ENCODE measurements around the gene CYTH2.
A peak's percentile ranks its signal among the peaks of the same experiment; 100 is the strongest.
"Not testable (repeated sequence)": the region's sequence is repeated elsewhere in the genome, so short reads cannot be mapped to it uniquely, and the experiment has no call there.

The CYTH2 gene

DNA sequence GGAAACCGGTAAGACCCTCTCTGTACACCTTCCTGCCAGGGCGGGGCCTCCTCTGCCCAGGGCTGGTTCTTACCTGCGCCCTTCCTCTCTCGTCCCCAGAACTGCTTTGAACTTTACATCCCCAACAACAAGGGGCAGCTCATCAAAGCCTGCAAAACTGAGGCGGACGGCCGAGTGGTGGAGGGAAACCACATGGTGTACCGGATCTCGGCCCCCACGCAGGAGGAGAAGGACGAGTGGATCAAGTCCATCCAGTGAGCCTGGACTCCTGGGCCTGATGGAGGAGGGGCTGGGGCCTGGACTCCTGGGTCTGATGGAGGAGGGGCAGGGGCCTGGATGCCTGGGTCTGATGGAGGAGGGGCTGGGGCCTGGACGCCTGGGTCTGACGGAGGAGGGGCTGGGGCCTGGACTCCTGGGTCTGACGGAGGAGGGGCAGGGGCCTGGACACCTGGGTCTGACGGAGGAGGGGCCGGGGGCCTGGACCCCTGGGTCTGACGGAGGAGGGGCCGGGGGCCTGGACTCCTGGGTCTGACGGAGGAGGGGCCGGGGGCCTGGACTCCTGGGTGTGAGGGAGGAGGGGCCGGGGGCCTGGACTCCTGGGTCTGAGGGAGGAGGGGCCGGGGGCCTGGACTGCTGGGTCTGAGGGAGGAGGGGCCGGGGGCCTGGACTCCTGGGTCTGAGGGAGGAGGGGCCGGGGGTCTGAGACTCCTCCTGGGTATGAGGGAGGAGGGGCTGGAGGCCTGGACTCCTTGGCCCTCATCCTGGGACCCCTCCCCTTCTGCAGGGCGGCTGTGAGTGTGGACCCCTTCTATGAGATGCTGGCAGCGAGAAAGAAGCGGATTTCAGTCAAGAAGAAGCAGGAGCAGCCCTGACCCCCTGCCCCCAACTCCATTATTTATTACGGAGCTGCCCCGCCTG lies 9.4 kb downstream of the CYTH2 start:
- no peak for DNase-seq

DNA sequence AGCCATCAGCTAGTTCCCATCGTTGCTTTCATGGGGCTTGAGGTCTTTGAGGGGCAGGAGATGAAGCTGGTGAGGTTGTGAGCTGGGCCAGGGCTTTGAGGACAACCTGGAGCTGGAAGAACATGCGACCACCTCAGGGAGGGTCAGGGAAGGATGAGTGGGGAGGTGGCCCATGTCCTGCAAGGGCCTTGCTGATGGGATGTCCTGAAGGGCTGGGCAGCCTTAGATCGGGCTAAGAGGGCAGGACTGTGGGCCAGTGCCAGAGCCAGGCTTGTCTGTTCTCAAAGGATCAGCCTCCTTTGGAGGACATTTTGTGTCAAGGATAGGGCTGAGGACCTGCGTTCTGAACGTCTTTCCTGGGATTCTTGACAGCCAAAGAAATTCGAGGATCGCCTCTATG lies 10.5 kb downstream of the CYTH2 start:
- DNase-seq, result no peak

DNA sequence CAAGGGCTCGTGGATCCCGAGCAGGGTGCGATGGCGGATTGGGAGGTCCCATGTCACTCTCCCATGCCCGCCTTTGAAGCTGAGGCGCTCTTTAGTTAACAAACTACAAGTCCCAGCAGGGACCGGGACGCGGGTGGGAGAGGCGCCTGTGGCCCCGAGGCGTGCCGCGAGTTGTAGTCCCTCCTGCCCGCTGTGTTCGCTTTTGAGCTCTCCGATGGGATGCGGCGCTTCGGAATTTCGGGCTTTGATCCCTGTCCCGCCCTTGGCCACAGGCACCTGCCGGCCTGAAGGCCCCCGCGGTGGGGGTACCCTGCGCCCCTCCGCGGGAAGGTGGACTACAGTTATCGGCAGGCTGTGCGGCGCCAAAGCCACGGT lies 11.0 kb downstream of the CYTH2 start:
- no peak for DNase-seq

DNA sequence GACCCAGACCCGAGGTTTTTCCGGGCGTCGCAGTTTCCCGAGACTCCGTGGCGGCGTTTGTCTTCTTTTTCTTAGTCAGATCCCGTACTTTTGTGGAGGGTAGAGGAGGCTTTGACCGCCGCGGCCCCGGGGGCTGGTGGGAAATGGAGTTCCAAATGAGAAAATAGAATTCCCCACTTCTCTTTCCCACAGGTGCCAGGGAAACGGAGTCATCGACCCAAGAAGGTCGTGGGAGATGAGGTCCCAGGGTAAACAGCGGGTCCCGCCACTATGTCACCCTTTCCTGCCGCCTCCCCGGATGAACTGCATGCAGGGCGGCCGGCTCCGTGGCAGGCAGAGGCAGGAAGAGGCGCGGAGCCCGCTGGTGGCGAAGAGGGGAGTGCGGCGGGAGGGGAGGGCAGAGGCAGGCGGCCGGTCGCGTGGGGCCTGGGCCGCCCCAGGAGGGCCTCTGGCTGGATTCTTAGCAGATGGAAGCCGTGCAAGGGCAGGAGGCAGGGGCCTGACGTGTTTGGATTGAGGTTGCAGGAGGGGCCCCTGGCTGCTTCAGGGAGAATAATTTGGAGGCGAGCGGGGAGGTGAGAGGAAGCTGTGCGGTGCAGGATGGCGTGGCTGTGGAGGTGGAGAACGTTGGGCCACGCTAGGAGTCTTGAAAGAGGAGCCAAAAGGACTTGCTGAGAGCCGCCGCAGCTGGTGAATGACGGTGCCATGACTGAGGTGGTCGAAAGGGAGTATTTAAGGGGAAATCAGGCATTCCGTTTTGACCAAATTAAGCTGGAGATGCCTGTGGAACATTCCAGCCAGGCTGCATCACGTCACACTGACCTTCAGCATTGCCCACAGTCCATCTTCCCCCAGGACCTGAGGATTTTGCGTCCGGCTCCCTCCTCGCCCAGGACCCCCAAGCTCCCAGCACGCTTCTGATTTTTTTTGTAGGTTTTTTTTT lies 11.7 kb downstream of the CYTH2 start:
- no peak for DNase-seq

DNA sequence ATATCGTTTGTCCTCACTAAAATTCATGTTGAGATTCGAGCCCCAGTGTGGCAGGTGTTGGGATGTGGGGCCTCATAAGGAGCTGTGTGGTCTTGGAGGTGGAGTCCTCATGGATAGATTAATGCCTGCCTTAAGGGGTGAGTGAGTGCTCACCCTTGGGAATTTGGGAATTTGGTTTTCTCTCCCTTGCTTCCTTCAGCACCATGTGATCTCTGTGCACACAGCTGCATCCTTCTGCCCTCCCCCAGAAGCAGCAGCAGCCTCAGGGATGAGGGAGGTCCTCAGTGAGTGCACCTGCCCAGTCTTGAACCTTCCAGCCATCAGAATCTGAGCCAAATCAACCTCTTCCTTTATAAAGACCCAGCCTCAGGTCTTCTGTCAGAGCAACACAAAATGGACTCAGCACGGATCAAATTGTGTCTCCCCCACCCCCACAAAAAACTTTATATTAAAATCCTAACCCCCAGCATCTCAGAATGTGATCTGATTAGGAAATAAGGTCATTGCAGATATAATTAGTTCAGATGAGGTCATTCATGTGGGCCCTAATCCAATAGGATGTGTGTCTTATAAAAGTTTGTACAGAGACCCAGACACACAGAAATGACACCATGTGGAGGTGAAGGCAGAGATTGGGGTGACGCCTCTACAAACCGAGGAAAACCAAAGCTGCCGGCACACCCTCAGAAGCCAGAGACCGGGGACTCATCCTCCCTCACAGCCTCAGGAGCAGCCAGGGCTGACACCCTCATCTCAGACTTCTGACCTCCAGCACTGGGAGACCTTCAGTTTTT lies 12.9 kb downstream of the CYTH2 start:
- DNase-seq, result no peak

DNA sequence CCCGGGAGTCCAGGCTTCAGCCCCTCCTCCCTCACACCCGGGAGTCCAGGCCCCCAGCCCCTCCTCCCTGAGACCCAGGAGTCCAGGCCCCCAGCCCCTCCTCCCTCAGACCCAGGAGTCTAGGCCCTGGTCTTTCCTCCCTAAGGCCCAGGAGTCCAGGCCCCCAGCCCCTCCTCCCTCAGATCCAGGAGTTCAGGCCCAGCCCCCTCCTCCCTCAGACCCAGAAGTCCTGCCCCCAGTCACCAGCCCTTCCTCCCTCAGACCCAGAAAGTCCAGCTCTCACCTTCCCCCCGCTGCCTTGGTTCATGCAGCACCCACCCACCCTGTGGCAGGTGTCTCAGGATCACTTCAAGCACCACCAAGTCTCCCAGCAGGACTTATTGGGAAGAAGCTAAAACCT lies 14.1 kb downstream of the CYTH2 start:
- DNase-seq, result no peak

GRCh38 chr19:48484247-48484893 lies 15.2 kb downstream of the CYTH2 start:
- no peak for DNase-seq

GRCh38 chr19:48484931-48485612 lies 15.9 kb downstream of the CYTH2 start:
- peak in 1 of 2 experiments; percentile 28 for DNase-seq

DNA sequence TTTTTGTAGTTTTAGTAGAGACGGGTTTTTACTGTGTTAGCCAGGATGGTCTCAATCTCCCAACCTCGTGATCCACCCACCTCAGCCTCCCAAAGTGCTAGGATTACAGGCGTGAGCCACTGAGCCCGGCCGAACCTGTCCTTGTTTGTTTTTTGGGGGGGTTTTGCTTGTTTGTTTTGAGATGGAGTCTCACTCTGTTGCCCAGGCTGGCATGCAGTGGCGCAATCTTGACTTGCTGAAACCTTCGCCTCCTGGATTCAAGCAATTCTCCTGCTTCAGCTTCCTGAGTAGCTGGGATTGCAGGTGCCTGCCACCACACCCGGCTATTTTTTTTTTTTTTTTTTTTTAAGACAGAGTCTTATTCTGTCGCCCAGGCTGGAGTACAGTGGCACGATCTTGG lies 17.5 kb downstream of the CYTH2 start:
- DNase-seq, result not testable (repeated sequence)

DNA sequence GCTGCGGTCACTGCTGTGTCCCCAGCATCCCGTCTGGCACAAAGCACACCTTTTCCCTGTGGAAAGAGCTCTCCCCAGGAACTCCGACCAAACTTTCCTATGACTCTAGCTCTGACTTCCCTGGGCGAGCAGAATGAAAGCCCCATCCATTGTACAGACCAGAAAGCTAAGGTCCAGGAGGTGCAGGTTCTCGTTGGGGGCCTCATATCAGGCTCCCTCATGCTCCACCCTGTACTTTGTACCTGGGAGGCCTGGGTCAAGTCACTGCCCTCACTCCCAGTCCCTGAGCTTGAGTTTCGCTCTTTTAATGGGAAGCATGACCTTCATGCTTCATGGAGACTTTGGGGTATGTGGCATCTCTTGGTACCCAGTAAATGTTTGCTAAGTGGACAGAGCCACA lies 18.4 kb downstream of the CYTH2 start:
- no peak for DNase-seq

GRCh38 chr19:48487948-48488347 lies 18.8 kb downstream of the CYTH2 start:
- peak; percentile 45 to 74 for DNase-seq

GRCh38 chr19:48488478-48488877 lies 19.3 kb downstream of the CYTH2 start:
- DNase-seq, result not testable (repeated sequence)

GRCh38 chr19:48489608-48490216 lies 20.5 kb downstream of the CYTH2 start:
- peak; percentile 35 to 83 for DNase-seq

- DNase-seq, result no peak
Observed at GRCh38 chr19:48490981-48491792, 22.0 kb downstream of the CYTH2 start.

- DNase-seq, result no peak
Observed at GRCh38 chr19:48491793-48492123, 22.6 kb downstream of the CYTH2 start.

- DNase-seq, result peak; percentile 95 to 98
Observed at GRCh38 chr19:48492925-48493717, 24.0 kb downstream of the CYTH2 start.

GRCh38 chr19:48493718-48494401 lies 24.7 kb downstream of the CYTH2 start:
- DNase-seq, result no peak

DNA sequence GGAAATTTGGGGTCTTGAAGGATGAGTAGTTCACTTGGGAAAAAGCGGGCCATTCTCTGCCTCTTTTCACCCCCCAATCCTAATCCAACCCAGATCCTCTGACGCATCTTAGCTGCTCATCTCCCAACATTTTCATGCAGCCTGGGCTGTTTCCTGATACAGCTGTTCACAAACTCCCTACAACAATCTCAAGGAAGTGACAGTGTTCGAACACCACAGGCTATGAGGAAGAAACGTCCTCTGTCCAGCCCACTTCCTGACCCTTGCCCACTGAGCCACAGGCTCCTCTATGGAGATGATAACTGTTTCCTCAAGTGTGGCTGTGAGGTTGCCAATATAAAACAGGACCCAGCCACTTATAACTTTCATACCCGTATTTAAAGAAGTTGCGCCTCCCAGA lies 26.2 kb downstream of the CYTH2 start:
- DNase-seq, result no peak
